GM12878 (cell line): ENCODE measurements around the gene METTL8. TPM values are rescaled to one million over a fixed set of nuclear protein-coding genes. Genes with fewer than 3 reads are reported as not detected.

Experiments
- ASH2L ChIP-seq: fragments of 300-600, 200-600 bp; sonication (generic); IDR thresholded peaks from 2 replicates; pipeline ENCODE4 v1.6.1; 2017; ENCODE audit warnings: low read depth, mild to moderate bottlenecking, borderline replicate concordance
- BCL11A ChIP-seq: IDR thresholded peaks from 2 replicates; pipeline ENCODE4 v1.6.1; 2011; ENCODE audit warnings: low read depth, low read length
- CTCF ChIP-seq, 3 experiments: IDR thresholded peaks in 2 of 3; conservative IDR thresholded peaks in 1 of 3; 2 replicates each; pipeline ENCODE4 v1.5.1; 2011; ENCODE audit warnings: low read depth in 3 of 3, low read length in 3 of 3, mild to moderate bottlenecking in 3 of 3, control low read depth in 2 of 3, moderate library complexity in 2 of 3, inconsistent platforms in 1 of 3, mixed read lengths in 1 of 3; ENCODE audit not compliant: control insufficient read depth in 2 of 3, insufficient read depth in 1 of 3; ENCODE audit errors: extremely low read depth in 1 of 3
- E2F4 ChIP-seq: IDR thresholded peaks from 2 replicates; pipeline ENCODE4 v1.6.1; 2012; ENCODE audit warnings: low read depth, low read length, improper control_type of control experiment
- FOXK2 ChIP-seq: fragments of 450-650 bp; IDR thresholded peaks from 2 replicates; pipeline ENCODE4 v1.6.1; 2017; ENCODE audit warnings: mild to moderate bottlenecking, moderate library complexity
- FOXM1 ChIP-seq: IDR thresholded peaks from 2 replicates; pipeline ENCODE4 v1.6.1; 2012; ENCODE audit warnings: low read depth, mild to moderate bottlenecking, inconsistent platforms, low read length, moderate library complexity
- HCFC1 ChIP-seq: fragments of 150-350 bp; IDR thresholded peaks from 2 replicates; pipeline ENCODE4 v1.6.1; 2014; ENCODE audit warnings: low read length
- JUND ChIP-seq: IDR thresholded peaks from 2 replicates; pipeline ENCODE4 v1.6.1; 2012; ENCODE audit warnings: low read depth, mild to moderate bottlenecking, low read length, improper control_type of control experiment, moderate library complexity
- MYC ChIP-seq: IDR thresholded peaks from 2 replicates; pipeline ENCODE4 v1.6.1; 2011; ENCODE audit warnings: mild to moderate bottlenecking, low read length, moderate library complexity, inconsistent platforms; ENCODE audit not compliant: insufficient read depth, insufficient replicate concordance, insufficient read length, severe bottlenecking
- RELB ChIP-seq: fragments of 450-650 bp; IDR thresholded peaks from 2 replicates; pipeline ENCODE4 v1.6.1; 2017; ENCODE audit warnings: low read depth, mild to moderate bottlenecking, moderate library complexity
- RUNX3 ChIP-seq: IDR thresholded peaks from 2 replicates; pipeline ENCODE4 v1.6.1; 2012; ENCODE audit warnings: low read length, inconsistent platforms
- TARDBP ChIP-seq: IDR thresholded peaks from 2 replicates; pipeline ENCODE4 v1.6.1; 2016; ENCODE audit warnings: borderline replicate concordance
- TCF3 ChIP-seq: IDR thresholded peaks from 2 replicates; pipeline ENCODE4 v1.6.1; 2012; ENCODE audit warnings: low read depth, mild to moderate bottlenecking, low read length, borderline replicate concordance; ENCODE audit not compliant: insufficient read depth
- USF2 ChIP-seq: IDR thresholded peaks from 2 replicates; pipeline ENCODE4 v1.6.1; 2011; ENCODE audit warnings: low read depth, low read length, improper control_type of control experiment, borderline replicate concordance
- YBX1 ChIP-seq: fragments of 450-650 bp; IDR thresholded peaks from 2 replicates; pipeline ENCODE4 v1.6.1; 2016; ENCODE audit warnings: antibody characterized with exemption
- ZNF592 ChIP-seq: fragments of 450-650 bp; IDR thresholded peaks from 2 replicates; pipeline ENCODE4 v1.6.1; 2017; ENCODE audit warnings: mild to moderate bottlenecking, moderate library complexity
- ZNF622 ChIP-seq: fragments of 450-650 bp; IDR thresholded peaks from 2 replicates; pipeline ENCODE4 v1.6.1; 2017; ENCODE audit warnings: mild to moderate bottlenecking, inconsistent platforms
- polyA plus RNA-seq, 11 experiments: library from polyadenylated mRNA; depleted of rRNA in 4 of 11; unstranded in 6 of 11; stranded (reverse) in 5 of 11; fragments of >200 nt; fragmentation: Nextera tagmentation in 4 of 11; fragmentation: Illumina TruSeq in 1 of 11; extraction: Ambion mirVana in 4 of 11; extraction: Trizol in 1 of 11; gene quantifications; 1 replicate in 1 of 11; 2 replicates in 10 of 11; pipeline versions ENCODE4 v1.2.1 to v1.2.3, GENCODE V29; 2011 to 2016; ENCODE audit warnings: inconsistent platforms in 2 of 11, missing spikeins in 2 of 11, low read depth in 1 of 11
- total RNA-seq, 4 experiments: library from RNA; depleted of rRNA in 3 of 4; stranded (reverse); fragments of >200 nt in 3 of 4; fragmentation: Illumina TruSeq in 1 of 4; extraction: Trizol in 1 of 4; gene quantifications; 2 replicates each; pipeline versions ENCODE4 v1.2.1 to v1.2.3, GENCODE V29; 2013 to 2021

METTL8 gene
- total and polyA plus RNA-seq, 10 of the 15 experiments (the other 5 are each of a cell fraction or from before 2014, with no cell fraction given), result 30.8 to 96.3 (median 51.5) TPM

GRCh38 chr2:171406044-171406443 lies 27.7 kb downstream of the METTL8 start (continued):
- TF ChIP-seq ZNF592 (no peak), CTCF (IDR thresholded peaks at IDR 0.05 in 2 of 3, conservative IDR thresholded peaks at IDR 0.05 in 1 of 3; ENCODE audit: control insufficient read depth in 2 of 3, extremely low read depth in 1 of 3, insufficient read depth in 1 of 3, low read depth in 3 of 3, low read length in 3 of 3) (no peak), JUND (no peak), TCF3 (peak; percentile 27; the same call in 1 of the 2 replicates), HCFC1 (no peak), BCL11A (no peak), TARDBP (no peak), FOXM1 (peak; percentile 57; the same call in 1 of the 2 replicates), FOXK2 (no peak), RELB (peak; percentile 79), YBX1 (no peak), ZNF622 (no peak), E2F4 (no peak), MYC (no peak), RUNX3 (peak; percentile 26; the same call in 1 of the 2 replicates), ASH2L (no peak), USF2 (peak; percentile 52; the same call in 1 of the 2 replicates)
